Kidney epithelial cell (primary cell): ENCODE measurements around the gene KLHL4. TPM values are rescaled to one million over a fixed set of nuclear protein-coding genes. Genes with fewer than 3 reads are reported as not detected.
A peak's percentile ranks its signal among the peaks of the same experiment; 100 is the strongest.
"Not testable (repeated sequence)": the region's sequence is repeated elsewhere in the genome, so short reads cannot be mapped to it uniquely, and the experiment has no call there.

Experiments
- DNase-seq: peaks from one replicate; pipeline ENCODE4 v3.0.0-alpha.2; 2010; ENCODE audit warnings: low read depth
- H3K27me3 ChIP-seq: 2 replicates; pipeline ENCODE4 v1.6.0; 2011; ENCODE audit warnings: low read length; ENCODE audit not compliant: control insufficient read depth, insufficient read depth
- H3K36me3 ChIP-seq: 2 replicates; pipeline ENCODE4 v1.5.1; 2011; ENCODE audit warnings: low read length; ENCODE audit not compliant: control insufficient read depth, insufficient read depth
- H3K4me3 ChIP-seq: 2 replicates; pipeline ENCODE4 v1.5.1; 2011; ENCODE audit warnings: low read depth, mild to moderate bottlenecking, control low read depth, low read length
- total RNA-seq: library from RNA; depleted of rRNA; stranded (reverse); fragments of >200 nt; gene quantifications from 2 replicates; pipeline ENCODE4 v1.2.3, GENCODE V29; 2015
- TF ChIP-seq, protein P1 (sequence below): IDR thresholded peaks from 2 replicates; pipeline ENCODE4 v1.5.1; 2011; ENCODE audit warnings: mild to moderate bottlenecking, moderate library complexity, low read length, control low read depth, inconsistent platforms; ENCODE audit not compliant: insufficient read depth, poor library complexity, severe bottlenecking

KLHL4 gene
- total RNA-seq, 1 donor from 2014 or later = 1.1 TPM

DNA sequence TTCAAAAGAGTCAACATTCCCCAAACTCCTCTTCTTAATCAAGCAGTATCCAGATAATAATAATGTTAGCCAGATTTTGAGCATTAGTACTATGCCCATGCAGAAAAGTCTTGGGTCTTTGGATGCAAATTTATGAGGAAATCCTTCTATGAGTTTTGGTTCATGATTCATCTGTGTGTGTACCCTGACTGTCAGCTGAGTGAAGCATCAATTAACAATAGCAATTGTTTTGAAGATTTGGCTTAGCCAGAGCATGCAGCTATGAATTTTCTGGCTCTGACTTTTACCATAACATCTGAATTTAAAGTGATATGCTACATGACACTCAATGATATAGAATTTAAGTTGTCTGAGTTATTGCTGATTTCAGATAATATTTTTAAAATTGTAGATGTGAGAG is 145.8 kb downstream of the KLHL4 start:
- H3K36me3 ChIP-seq = no peaks in the 10 kb centered on the region
- DNase-seq = no peak

DNA sequence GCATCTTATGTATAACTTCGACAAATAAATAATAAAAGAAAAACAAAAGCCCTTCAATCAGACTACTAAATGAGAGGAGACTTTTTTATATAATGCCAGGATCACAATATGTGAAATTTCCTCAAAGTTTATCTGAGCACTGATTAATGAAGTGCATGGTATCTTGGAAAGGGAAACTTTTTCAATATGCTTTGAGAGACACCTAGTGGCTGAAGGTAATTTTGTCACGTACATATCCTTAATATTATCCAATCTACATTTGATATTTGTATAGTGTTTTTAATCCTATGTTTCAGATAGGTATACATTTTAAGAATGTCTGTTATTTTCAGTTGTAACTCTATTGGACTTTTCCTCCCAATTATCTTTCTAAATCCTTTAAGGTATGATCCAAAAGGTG is 146.8 kb downstream of the KLHL4 start:
- Histone ChIP-seq H3K27me3 (no peaks in the 10 kb centered on the region), H3K36me3 (no peaks in the 10 kb centered on the region), H3K4me3 (no peak overlapping the region)
- TF ChIP-seq, protein P1, sequence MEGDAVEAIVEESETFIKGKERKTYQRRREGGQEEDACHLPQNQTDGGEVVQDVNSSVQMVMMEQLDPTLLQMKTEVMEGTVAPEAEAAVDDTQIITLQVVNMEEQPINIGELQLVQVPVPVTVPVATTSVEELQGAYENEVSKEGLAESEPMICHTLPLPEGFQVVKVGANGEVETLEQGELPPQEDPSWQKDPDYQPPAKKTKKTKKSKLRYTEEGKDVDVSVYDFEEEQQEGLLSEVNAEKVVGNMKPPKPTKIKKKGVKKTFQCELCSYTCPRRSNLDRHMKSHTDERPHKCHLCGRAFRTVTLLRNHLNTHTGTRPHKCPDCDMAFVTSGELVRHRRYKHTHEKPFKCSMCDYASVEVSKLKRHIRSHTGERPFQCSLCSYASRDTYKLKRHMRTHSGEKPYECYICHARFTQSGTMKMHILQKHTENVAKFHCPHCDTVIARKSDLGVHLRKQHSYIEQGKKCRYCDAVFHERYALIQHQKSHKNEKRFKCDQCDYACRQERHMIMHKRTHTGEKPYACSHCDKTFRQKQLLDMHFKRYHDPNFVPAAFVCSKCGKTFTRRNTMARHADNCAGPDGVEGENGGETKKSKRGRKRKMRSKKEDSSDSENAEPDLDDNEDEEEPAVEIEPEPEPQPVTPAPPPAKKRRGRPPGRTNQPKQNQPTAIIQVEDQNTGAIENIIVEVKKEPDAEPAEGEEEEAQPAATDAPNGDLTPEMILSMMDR = peak; percentile 50
- no peak for DNase-seq

More for the DNA sequence above, 145.8 kb downstream of the KLHL4 start:
- Histone ChIP-seq H3K4me3 (no peak overlapping the region), H3K27me3 (no peaks in the 10 kb centered on the region)
- TF ChIP-seq, protein P1 = no peak

DNA sequence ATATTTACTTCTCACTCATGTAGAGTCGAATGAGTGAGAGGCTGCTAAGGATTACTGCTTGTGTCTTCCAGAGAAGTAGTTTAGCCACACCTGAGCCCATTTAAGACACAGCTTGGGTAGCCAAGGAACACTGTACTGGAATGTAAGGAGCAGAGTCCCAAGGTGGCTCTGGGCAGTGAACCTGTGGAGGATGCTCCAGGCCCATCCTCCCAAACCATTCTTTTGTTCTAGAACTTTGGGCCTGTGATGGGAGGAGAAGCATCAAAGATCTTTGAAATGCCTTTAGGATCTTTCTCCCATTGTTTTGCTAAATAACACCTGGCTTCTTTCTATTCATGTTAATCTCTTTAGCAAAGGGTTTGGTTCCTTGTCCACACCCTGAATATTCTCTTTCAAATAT is 162.2 kb downstream of the KLHL4 start:
- DNase-seq = no peak
- TF ChIP-seq, protein P1 = no peak
- H3K36me3 ChIP-seq = no peaks in the 10 kb centered on the region

DNA sequence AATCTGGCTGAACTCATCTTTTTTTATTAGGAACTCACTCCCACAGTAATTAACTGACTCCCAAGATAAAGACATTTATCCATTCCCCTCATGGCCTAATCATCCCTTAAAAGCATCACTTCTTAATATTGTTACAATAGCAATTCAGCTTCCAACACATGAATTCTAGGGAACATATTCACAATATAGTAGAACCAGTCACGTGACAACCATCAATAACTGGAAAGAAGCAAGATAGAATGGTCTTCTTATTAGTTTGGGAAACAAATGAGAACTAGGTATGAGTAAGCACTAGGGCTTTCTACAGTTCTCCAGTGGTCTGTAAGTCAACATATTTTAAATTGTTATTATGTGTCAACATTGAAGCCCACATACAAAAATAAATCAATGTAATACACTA is 170.1 kb downstream of the KLHL4 start:
- TF ChIP-seq, protein P1 = no peak
- Histone ChIP-seq H3K27me3 (no peaks in the 10 kb centered on the region), H3K36me3 (no peaks in the 10 kb centered on the region), H3K4me3 (no peak overlapping the region)
- DNase-seq = no peak

More for the DNA sequence above, 162.2 kb downstream of the KLHL4 start:
- H3K27me3 ChIP-seq = no peaks in the 10 kb centered on the region
- H3K4me3 ChIP-seq = no peak overlapping the region

DNA sequence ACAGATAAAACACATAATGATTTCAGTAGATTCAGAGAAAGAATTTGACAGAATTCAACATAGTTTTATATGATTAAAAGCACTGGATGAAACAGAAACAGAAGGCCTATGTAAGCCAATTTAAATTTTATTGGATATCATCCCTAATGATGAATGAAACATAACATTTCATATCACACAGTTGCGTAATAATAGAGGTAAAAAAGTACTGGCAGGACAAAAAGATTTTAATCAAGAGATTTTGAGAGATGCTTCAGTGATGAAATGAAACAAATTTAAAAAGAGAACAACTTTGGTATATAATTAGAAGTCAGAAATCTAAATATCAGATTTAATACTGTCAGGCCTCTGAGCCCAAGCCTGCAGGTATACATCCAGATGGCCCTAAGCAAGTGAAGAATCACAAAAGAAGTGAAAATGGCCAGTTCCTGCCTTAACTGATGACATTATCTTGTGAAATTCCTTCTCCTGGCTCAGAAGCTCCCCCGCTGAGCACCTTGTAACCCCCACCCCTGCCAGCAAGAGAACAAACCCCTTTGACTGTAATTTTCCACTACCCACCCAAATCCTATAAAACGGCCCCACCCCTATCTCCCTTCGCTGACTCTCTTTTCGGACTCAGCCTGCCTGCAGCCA is 170.6 kb downstream of the KLHL4 start:
- not testable (repeated sequence) for H3K27me3 ChIP-seq, H3K4me3 ChIP-seq, H3K36me3 ChIP-seq, DNase-seq

DNA sequence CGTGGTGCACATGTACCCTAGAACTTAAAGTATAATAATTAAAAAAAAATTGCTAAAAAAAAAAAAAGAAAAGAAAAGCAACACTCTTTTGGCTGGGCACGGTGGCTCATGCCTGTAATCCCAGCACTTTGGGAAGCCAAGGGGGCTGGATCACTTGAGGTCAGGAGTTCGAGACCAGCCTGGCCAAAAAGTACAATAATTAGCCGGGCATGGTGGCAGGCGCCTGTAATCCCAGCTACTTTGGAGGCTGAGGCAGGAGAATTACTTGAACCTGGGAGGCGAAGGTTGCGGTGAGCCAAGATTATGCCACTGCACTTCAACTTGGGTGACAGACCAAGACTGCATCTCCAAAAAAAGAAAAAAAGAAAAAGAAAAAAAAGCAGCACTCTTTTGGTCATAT is 171.6 kb downstream of the KLHL4 start:
- not testable (repeated sequence) for H3K4me3 ChIP-seq, H3K27me3 ChIP-seq, DNase-seq, H3K36me3 ChIP-seq

DNA sequence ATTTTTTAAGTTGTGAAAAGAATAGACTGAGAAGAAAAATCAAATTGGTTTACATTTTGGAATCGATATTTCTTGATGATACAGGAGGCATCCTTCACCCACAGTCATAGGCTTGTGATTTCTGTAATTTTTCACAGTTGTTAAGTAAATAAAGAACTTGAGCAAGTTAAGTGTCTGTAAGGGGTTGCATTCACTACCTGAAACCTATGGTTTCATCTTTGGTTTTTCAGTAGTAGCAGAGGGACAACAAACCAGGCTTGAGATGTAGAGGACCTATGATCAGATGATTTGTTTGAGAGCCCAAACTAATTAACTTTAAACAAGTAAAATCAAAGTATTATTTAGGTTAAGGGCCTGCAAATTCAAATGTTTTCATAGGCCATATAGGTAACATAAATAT is 175.6 kb downstream of the KLHL4 start:
- Histone ChIP-seq H3K4me3 (no peak overlapping the region), H3K36me3 (no peaks in the 10 kb centered on the region), H3K27me3 (no peaks in the 10 kb centered on the region)
- TF ChIP-seq, protein P1 = no peak
- DNase-seq = no peak
